Measurements from ENCODE around the gene XPA.

DNA sequence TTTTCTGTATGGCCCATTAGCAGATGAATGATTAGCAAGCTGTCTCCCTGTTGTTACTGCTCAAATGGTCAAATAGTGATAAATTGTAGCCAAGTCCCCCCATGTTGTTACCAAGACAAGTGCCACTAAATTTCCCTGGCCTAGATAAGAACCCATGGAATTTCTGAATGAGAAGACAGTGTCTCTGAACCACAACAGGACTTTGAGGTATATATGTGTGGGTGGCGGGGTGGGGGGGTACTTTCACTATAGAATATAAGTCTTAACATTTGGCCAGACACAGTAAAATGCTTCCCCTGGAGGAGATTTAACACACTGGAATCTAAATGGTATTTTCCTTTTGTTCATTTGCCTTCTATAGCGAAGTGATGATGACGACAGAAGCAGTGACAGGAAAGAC is 28.7 kb downstream of the XPA start:
- TF ChIP-seq, protein P1, sequence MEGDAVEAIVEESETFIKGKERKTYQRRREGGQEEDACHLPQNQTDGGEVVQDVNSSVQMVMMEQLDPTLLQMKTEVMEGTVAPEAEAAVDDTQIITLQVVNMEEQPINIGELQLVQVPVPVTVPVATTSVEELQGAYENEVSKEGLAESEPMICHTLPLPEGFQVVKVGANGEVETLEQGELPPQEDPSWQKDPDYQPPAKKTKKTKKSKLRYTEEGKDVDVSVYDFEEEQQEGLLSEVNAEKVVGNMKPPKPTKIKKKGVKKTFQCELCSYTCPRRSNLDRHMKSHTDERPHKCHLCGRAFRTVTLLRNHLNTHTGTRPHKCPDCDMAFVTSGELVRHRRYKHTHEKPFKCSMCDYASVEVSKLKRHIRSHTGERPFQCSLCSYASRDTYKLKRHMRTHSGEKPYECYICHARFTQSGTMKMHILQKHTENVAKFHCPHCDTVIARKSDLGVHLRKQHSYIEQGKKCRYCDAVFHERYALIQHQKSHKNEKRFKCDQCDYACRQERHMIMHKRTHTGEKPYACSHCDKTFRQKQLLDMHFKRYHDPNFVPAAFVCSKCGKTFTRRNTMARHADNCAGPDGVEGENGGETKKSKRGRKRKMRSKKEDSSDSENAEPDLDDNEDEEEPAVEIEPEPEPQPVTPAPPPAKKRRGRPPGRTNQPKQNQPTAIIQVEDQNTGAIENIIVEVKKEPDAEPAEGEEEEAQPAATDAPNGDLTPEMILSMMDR (IDR thresholded peaks at IDR 0.05) = no peak
- no peak for TF ChIP-seq POLR2AphosphoS5 (IDR thresholded peaks at IDR 0.05)
